Right lobe of liver (tissue), 4 donors: ENCODE data around the gene ESPL1.

Experiments used
- POLR2A ChIP-seq: fragments of 450-650 bp; IDR thresholded peaks from one replicate; pipeline ENCODE4 v1.6.1; 2017; ENCODE audit warnings: antibody characterized with exemption, mild to moderate bottlenecking
- TF ChIP-seq, protein P1 (sequence below), 4 donors: fragments of 200-600 bp in 3 of 4; fragments of 450-650 bp in 1 of 4; IDR thresholded peaks; one replicate each; pipeline versions ENCODE4 v1.5.1 to v1.8.0; 2016 to 2022; ENCODE audit warnings: antibody characterized with exemption in 4 of 4, mild to moderate bottlenecking in 2 of 4
- donor health status: DM: no; HTN: no; CAD: no.
- donor health status: DM: no; HTN: no; CAD: no.
- donor health status: DM: no; HTN: yes; CAD: no.

- TF ChIP-seq, protein P1, sequence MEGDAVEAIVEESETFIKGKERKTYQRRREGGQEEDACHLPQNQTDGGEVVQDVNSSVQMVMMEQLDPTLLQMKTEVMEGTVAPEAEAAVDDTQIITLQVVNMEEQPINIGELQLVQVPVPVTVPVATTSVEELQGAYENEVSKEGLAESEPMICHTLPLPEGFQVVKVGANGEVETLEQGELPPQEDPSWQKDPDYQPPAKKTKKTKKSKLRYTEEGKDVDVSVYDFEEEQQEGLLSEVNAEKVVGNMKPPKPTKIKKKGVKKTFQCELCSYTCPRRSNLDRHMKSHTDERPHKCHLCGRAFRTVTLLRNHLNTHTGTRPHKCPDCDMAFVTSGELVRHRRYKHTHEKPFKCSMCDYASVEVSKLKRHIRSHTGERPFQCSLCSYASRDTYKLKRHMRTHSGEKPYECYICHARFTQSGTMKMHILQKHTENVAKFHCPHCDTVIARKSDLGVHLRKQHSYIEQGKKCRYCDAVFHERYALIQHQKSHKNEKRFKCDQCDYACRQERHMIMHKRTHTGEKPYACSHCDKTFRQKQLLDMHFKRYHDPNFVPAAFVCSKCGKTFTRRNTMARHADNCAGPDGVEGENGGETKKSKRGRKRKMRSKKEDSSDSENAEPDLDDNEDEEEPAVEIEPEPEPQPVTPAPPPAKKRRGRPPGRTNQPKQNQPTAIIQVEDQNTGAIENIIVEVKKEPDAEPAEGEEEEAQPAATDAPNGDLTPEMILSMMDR (IDR thresholded peaks at IDR 0.05) = no peak
- TF ChIP-seq POLR2A = no peak
Measured at GRCh38 chr12:53245286-53245685, 22.8 kb upstream of the ESPL1 start.
